Measurements from ENCODE around the gene KCNK16.

- TF ChIP-seq CTCF (IDR thresholded peaks at IDR 0.05; ENCODE audit: insufficient read depth, low read depth, low read length) (no peak), EZH2 (IDR thresholded peaks at IDR 0.05; ENCODE audit: insufficient read depth, low read length) (no peak)
These were observed 56.1 kb downstream of the KCNK16 start for GRCh38 chr6:39266375-39266774.

All from astrocyte (in vitro differentiated cells and primary cell).